Fibroblast of pulmonary artery (primary cell): ENCODE measurements around the gene MEOX1.

Experiments used
- DNase-seq: peaks from one replicate; pipeline ENCODE4 v3.0.0-alpha.2; 2010; ENCODE audit warnings: low read depth
- H3K4me3 ChIP-seq: replicated peaks from 2 replicates; pipeline ENCODE4 v1.5.1; 2011; ENCODE audit warnings: low read depth, mild to moderate bottlenecking, control low read depth, low read length, moderate library complexity
- CTCF ChIP-seq: IDR thresholded peaks from 2 replicates; pipeline ENCODE4 v1.5.1; 2011; ENCODE audit warnings: mild to moderate bottlenecking, control low read depth, low read length, inconsistent platforms; ENCODE audit errors: missing control alignments

MEOX1 gene

GRCh38 chr17:43597624-43598356 is 63.9 kb downstream of the MEOX1 start:
- H3K4me3 ChIP-seq = no peak overlapping the region
- TF ChIP-seq CTCF = no peak
- no peak for DNase-seq

GRCh38 chr17:43595466-43595865 is 66.3 kb downstream of the MEOX1 start:
- no peak for DNase-seq
- no peak for TF ChIP-seq CTCF
- no peak overlapping the region for H3K4me3 ChIP-seq

- DNase-seq = peak; percentile 94
- H3K4me3 ChIP-seq = no peak overlapping the region
- TF ChIP-seq CTCF = no peak
Observed at GRCh38 chr17:43591779-43592562, 69.8 kb downstream of the MEOX1 start.

- TF ChIP-seq CTCF = no peak
- DNase-seq = peak; percentile 44
- H3K4me3 ChIP-seq = no peak overlapping the region
Observed at GRCh38 chr17:43591001-43591400, 70.7 kb downstream of the MEOX1 start.
